Kidney tubule cell (primary cell): Measurements from ENCODE around the gene TESK2.
A peak's percentile ranks its signal among the peaks of the same experiment; 100 is the strongest.
"Not testable (repeated sequence)": the region's sequence is repeated elsewhere in the genome, so short reads cannot be mapped to it uniquely, and the experiment has no call there.

ENCODE experiments used
- DNase-seq: peaks from one replicate; pipeline ENCODE4 v3.0.0-alpha.2; 2018; ENCODE audit warnings: low spot score

The TESK2 gene

DNA sequence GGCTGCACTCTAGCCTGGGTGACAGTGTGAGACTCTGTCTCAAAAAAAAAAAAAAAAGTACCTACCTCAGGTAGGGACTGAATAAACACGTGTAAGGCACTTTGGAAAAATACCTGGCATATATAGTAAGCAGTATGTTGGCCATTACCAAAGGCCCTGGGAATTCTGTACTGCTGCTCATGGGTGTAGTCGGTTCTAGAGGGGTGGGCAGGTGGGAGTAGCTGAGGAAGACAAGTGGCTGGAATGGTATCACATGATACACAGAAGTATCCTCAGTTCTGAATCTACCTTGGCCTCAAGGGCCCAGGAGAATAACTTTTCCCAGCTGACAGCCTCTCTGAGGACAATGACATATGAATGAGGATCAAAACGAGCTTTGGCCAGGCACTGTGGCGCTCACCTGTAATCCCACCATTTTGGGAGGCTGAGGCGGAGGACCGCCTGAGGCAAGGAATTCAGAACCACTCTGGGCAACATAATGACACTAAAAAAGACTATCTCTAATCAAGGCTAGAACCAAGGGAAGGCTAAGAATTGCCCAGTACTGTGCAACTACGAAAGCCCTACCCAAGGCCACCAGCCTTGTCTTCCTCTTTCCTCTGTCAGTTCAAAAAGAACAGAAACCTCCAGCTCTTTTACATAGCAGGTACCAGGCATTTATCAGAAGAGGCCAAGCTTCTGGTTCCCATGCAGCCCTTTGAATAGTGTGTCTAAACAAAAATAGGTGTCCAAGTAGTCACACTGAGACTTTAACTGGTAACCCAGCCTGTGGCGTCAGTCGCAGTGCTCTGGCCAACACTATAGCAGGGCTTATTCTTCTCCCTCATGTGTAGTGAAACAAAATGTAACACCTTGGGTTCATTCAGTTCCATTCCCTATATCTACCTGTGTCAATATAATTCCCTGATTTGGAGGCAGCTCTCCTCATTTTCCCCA lies 19.3 kb upstream of the TESK2 start:
- DNase-seq = no peak

DNA sequence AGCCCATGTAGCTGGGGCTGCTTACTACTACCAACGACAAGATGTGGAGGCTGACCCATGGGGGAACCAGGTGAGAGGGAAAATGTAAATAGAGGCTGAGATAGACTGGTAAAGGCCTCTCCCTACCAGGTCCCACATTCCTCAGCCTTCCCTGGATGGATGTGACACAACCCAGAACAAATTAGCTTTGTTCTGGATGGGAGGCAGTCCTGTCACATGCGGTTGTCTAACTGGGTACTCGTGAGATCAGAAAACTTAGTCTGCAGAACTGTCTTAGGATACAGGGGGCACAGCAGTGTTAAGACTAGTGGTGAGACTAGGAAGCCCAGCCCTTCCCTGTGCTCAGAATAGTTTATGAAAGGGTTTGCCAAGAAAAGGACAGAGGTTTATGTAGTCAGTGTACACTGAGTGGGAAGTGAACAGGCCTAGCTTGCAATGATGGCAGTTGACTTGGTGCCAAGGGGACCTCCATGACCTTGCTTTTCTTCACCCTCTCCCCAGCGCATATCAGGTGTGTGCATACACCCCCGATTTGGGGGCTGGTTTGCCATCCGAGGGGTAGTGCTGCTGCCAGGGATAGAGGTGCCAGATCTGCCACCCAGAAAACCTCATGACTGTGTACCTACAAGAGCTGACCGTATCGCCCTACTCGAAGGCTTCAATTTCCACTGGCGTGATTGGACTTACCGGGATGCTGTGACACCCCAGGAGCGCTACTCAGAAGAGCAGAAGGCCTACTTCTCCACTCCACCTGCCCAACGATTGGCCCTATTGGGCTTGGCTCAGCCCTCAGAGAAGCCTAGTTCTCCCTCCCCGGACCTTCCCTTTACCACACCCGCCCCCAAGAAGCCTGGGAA lies 17.6 kb upstream of the TESK2 start:
- DNase-seq = peak; percentile 30

GRCh38 chr1:45507893-45508292 lies 16.9 kb upstream of the TESK2 start:
- DNase-seq = no peak

DNA sequence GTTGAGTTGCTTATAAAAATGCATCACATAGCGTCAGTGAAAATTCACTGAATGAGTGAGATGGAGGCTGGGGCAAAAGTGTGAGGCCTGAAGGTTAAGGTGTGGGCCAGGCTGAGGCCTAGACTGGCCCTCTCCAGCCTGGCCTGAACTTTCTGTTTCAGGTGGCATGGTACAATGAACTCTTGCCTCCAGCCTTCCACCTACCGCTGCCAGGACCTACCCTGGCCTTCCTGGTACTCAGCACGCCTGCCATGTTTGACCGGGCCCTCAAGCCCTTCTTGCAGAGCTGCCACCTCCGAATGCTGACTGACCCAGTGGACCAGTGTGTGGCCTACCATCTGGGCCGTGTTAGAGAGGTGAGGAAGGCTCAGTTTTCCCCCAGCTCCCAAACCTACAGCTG lies 16.2 kb upstream of the TESK2 start:
- DNase-seq = no peak

DNA sequence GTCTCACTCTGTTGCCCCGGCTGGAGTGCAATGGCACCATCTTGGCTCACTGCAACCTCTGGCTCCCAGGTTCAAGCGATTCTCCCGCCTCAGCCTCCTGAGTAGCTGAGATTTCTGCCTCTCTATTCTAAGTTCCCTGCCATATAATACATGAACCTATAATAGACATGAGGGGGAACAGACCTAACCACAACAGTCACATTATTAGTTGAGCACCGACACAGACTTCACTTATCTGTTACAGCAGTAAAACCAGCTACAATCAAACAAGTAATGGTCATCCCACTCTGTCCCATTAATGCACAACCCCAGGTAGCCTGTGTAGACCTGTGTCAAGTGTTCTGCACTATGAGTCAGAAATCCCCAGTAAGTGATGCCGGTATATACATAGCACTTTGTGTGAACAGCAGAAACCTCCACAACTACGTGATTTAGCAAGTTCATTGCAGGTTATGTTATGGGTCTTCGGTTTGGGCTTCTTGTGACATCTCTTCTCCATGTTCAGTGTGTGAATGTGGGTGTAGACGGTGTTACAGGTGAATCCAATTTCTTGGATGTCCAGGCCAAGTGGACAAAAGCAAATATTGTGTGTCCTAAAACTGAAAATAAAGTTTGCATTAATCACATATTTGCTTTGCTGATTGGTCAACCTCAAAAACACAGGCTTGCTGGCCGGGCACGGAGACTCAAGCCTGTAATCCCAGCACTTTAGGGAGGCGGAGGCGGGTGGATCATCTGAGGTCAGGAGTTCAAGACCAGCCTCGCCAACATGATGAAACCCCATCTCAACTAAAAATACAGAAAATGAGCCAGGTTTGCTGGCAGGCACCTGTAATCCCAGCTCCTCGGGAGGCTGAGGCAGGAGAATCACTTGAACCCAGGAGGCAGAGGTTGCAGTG lies 12.7 kb upstream of the TESK2 start:
- no peak for DNase-seq

GRCh38 chr1:45501505-45501859 lies 10.5 kb upstream of the TESK2 start:
- DNase-seq = no peak

- DNase-seq = no peak
Measured at GRCh38 chr1:45499415-45499769, 8.4 kb upstream of the TESK2 start.

DNA sequence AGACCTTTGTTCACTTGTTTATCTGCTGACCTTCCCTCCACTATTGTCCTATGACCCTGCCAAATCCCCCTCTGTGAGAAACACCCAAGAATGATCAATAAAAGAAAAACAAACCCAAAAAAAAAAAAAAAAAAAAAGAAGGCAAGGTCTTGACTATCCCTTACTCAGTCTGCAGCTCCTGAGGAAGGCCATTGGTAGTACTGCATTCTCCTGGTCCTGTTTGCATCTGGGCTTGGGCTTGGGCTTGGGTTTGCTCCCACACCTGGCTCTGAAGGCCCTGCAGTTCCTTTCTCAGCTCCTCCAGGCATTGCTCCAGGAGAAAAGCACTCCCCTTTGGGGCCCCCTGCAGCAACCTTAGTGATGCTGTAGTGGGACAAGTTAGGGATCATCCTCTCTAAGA lies 7.3 kb upstream of the TESK2 start:
- no peak for DNase-seq

DNA sequence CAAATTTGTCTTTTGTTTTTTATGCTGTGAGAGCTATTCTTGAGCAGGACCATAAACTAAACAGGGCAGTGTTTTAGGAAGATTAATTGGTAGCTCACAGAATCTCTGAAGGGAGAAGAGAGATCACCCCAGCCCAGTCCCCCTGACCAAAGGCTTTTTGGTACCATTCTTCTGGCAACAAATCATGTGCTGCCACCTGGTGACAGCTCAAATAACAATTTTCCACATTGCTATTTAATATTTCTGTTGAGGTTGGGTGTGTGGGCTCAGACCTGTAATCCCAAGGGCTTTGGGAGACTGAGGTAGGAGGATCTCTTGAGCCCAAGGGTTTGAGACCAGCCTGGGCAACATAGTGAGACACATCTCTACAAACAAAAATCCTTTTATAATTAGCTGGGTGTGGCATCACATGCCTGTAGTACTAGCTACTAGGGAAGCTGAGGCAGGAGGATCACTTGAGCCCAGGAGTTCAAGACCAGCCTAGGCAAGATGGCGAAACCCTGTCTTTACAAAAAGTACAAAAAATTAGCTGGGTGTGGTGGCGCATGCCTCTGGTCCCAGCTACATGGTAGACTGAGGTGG lies 2.2 kb upstream of the TESK2 start:
- peak; percentile 57 for DNase-seq

DNA sequence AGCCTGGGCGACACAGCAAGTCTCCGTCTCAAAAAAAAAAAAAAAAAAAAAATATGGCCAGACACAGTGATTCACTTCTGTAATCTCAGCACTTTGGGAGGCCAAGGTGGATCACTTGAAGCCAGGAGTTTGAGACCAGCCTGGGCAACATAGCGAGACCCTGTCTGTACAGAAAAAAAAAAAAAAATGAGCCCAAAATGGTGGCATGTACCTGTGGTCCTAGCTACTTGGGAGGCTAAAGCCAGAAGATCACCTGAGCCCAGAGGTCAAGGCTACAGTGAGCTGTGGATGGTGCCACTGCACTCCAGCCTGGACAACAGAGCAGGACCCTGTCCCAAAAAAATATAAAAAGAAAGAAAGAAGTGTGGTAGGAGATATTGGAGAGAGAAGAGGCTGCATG lies 1.7 kb upstream of the TESK2 start:
- no peak for DNase-seq

GRCh38 chr1:45491487-45492260 lies 711 bp upstream of the TESK2 start:
- no peak for DNase-seq

DNA sequence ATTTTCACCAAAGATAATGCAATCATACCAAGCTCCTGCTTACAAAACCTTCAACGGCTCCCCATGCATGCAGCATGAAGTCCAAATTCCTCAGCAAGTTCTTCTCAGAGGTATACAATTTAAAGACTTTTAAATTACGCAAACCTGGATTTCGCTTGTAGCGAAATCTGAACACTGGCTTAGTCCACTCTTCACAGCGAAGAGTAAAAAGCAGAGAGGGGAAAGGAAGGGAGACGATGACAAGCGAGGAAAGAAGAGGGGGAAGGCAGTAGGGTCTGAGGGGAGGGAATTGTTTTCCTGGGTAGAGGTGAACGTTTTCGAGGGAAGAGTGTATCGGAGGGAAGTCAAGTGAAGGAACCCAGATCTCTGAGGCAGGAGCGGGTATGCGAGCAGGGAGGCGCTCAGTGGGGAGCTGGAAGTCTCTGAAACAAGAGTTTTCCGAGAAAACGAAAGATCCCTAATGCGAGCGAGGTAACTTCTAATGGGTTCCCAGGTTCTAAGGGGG lies 790 bp downstream of the TESK2 start:
- DNase-seq = peak; percentile 22

GRCh38 chr1:45489379-45489778 lies 1.6 kb downstream of the TESK2 start:
- not testable (repeated sequence) for DNase-seq

DNA sequence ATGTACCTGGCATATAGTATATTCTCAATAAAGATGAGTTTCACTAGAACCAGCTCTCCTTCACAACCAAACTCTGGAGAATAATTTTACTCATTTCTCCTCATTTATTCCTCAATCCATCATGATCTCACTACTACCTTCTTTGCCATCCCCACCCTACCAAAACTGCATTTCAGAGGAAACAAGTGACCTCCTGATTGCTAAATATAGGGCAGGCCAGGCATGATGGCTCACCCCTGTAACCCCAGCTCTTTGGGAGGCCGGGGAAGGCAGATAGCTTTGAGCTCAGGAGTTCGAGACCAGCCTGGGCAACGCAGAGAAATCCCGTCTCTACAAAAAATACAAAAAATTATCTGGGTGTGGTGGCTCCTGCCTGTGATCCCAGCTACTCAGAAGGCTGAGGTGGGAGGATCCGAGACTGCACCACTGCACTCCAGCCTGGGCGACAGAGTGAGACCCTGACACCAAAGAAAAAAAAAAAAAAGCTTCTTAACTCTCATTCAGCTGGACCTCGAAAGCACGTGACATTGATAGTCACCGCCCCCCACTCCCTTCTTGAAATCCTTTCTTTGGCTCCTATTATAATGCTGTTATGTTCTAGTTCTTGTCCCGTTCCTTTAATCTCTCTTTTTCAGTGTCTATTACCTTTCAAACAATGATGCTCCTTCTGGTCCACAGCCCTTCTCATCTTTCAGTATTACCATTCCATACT lies 2.1 kb downstream of the TESK2 start:
- no peak for DNase-seq

DNA sequence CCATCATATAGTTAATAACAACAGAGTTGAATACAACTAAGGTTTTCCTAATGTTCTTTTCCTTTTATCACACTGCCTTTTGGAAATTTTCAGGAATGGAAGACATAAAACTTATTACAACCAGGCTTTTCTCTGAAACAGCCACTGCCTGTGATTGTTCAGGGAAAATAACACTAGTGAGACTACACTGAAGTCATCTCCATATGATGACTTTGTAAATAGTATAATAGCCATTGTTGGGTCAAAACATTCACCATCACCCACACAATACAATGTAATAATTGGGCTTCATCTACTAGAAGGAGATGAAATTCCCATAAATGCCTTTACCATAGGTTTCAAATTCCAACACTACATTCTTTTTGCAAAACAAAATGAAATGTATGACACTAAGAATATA lies 5.0 kb downstream of the TESK2 start:
- no peak for DNase-seq

GRCh38 chr1:45479039-45479748 lies 11.8 kb downstream of the TESK2 start:
- DNase-seq = no peak

GRCh38 chr1:45478121-45478814 lies 12.7 kb downstream of the TESK2 start:
- no peak for DNase-seq

- DNase-seq = no peak
Measured at GRCh38 chr1:45477646-45478045, 13.3 kb downstream of the TESK2 start.

DNA sequence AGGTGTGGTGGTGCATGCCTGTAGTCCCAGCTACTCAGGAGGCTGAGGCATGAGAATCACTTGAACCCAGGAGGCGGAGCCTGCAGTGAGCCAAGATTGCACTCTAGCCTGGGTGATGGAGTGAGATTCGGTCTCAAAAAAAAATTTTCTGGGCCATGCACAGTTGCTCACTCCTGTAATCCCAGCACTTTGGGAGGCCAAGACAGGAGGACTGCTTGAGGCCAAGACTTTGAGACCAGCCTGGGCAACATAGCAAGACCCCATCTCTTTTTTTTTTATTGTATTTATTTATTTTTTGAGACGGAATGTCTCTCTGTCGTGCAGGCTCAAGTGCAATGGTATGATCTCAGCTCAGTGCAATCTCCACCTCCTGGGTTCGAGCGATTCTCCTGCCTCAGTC lies 16.8 kb downstream of the TESK2 start:
- DNase-seq = not testable (repeated sequence)
